ENCODE measurements around the gene FAM83C.

DNA sequence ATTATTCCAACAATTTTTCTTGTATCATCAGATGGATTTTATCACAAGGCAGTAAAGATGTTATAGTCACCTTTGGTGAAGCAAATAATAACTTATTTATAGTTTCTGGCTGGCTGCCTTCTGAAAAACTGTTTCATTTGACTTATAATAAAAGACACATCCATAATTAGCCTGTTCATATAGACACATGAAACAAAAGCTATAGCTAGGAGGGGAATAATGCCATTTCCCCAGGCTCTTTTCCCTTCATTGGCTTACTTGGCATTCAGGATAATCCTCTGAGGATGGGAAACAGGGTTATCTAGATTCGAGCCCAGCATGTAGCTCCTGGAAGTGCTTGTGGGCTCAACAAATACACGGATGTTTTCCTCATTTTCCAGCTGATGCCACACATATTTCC is 48.2 kb downstream of the FAM83C start:
- TF ChIP-seq, protein P1, sequence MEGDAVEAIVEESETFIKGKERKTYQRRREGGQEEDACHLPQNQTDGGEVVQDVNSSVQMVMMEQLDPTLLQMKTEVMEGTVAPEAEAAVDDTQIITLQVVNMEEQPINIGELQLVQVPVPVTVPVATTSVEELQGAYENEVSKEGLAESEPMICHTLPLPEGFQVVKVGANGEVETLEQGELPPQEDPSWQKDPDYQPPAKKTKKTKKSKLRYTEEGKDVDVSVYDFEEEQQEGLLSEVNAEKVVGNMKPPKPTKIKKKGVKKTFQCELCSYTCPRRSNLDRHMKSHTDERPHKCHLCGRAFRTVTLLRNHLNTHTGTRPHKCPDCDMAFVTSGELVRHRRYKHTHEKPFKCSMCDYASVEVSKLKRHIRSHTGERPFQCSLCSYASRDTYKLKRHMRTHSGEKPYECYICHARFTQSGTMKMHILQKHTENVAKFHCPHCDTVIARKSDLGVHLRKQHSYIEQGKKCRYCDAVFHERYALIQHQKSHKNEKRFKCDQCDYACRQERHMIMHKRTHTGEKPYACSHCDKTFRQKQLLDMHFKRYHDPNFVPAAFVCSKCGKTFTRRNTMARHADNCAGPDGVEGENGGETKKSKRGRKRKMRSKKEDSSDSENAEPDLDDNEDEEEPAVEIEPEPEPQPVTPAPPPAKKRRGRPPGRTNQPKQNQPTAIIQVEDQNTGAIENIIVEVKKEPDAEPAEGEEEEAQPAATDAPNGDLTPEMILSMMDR (IDR thresholded peaks at IDR 0.05; ENCODE audit: poor library complexity) = no peak
- no peak for TF ChIP-seq EZH2 (IDR thresholded peaks at IDR 0.05; ENCODE audit: borderline replicate concordance)
- TF ChIP-seq EZH2phosphoT487 (IDR thresholded peaks at IDR 0.05; ENCODE audit: low read depth, severe bottlenecking, unreplicated experiment) = no peak
